GM19240 (cell line): ENCODE measurements around the gene STARD10.
A peak's percentile ranks its signal among the peaks of the same experiment; 100 is the strongest.
"Not testable (repeated sequence)": the region's sequence is repeated elsewhere in the genome, so short reads cannot be mapped to it uniquely, and the experiment has no call there.

ENCODE experiments used
- DNase-seq: peaks from one replicate; pipeline ENCODE4 v3.0.0; 2011; ENCODE audit warnings: low spot score; ENCODE audit not compliant: insufficient read length

Gene STARD10

DNA sequence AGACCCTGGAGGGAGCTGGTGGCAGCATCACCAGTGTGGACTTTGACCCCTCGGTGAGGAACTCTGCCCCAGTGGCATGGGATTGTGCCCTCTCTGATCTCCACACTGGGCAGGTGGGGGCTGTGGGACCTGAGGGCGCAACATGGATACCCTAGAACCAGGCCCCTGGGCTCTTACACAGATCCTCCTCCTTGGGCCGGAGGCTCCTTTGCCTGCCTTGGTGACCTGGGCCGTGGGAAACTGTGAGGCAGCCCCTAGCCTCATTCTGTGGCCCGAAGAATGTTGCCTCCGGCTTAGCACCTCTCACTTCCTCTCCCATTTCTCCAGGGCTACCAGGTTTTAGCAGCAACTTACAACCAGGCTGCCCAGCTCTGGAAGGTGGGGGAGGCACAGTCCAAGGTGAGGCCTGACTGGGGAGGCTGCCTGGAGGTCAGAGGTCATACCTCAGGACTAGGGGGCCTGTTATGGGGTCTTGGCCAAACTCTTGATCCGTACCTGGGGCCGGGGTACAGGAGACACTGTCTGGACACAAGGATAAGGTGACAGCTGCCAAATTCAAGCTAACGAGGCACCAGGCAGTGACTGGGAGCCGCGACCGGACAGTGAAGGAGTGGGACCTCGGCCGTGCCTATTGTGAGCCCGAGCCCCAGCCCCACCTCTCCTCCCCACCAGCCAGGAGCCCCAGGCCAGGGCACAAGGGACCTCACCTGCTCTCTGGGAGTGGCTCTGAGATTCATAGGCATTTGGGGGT is 32.5 kb upstream of the STARD10 start:
- no peak for DNase-seq

GRCh38 chr11:72825661-72826060 is 31.8 kb upstream of the STARD10 start:
- DNase-seq: no peak

DNA sequence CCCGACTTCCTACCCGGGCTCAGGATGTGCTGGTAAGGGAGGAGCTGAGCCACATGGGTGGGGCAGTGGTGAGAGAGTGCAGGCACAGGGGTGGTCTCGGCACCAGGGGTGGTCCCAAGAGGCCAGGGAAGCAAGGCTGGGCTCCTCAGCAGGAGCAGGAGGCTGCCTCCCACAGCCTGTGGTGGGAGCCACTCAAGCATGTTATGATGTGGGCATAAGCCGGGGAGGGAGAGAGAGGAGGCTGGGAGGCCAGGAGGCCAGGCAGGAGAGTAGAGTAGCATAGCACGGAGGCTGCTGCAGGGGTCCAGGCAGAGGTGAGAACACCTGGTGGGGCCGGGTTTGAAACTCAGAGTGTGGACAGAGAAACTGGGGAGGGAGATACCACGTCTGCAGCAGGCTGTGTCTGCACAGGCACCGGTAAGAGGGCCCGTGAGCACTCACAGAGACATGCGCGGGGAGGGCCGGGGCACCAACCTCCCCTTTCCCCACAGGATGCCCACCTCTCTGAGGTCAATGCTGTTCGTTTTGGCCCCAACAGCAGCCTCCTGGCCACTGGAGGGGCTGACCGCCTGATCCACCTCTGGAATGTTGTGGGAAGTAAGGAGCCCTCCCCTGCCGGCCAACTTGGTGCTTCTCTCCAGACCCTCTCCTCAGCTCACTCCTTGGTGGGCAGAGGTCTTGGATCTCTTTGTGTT is 31.1 kb upstream of the STARD10 start:
- DNase-seq: no peak

DNA sequence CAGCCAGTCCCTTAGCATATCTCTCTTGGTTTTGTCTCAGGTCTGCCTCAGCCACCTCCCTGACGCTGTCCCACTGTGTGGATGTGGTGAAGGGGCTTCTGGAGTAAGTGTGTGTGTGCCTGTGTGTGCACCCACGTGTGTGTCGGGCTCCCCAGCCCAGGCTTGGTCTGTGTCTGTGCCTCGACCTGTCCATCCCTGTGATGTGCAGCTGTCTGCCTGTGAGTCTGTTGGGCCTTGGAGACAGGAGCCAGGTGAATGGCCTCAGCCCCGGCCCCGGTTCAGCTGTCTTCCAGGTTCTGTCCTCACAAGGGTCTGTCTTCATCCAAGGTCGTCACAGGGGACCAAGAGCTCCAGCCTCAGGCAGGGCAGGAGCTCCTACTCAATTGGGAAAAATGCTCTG is 30.2 kb upstream of the STARD10 start:
- DNase-seq: no peak

DNA sequence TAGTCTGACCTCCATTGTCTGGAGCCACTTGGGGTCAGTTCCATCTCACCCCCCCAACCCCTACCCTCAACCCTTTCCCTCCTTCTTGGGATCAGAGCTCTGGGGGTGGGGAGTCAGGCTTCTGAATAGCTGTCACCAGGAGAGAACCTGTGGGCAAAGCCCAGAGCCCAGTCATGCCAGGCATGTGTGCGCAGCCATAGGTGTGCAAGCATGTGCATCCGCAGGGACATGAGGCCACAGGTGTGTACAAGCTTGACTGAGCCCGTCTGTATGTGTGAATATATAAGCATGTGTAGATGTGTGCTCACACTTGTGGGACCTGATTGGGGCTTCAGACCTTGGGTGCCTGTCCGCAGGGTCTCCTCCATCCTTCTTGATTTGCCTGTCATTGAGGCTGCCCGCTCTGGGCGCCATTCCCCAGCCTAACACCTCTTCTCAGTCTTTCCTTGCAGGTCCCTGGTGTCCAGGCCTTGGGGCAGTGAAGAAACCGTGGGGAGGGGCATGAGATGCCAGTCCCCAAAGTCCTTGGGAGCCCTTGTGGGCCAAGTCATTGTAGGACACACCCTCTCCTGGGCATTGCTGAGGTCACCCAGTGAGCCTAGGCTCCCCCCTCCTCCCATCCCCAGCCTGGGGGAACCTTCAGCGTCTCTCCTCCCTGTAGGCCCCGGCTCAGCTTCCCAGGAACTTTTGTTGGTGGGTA is 29.4 kb upstream of the STARD10 start:
- no peak for DNase-seq

DNA sequence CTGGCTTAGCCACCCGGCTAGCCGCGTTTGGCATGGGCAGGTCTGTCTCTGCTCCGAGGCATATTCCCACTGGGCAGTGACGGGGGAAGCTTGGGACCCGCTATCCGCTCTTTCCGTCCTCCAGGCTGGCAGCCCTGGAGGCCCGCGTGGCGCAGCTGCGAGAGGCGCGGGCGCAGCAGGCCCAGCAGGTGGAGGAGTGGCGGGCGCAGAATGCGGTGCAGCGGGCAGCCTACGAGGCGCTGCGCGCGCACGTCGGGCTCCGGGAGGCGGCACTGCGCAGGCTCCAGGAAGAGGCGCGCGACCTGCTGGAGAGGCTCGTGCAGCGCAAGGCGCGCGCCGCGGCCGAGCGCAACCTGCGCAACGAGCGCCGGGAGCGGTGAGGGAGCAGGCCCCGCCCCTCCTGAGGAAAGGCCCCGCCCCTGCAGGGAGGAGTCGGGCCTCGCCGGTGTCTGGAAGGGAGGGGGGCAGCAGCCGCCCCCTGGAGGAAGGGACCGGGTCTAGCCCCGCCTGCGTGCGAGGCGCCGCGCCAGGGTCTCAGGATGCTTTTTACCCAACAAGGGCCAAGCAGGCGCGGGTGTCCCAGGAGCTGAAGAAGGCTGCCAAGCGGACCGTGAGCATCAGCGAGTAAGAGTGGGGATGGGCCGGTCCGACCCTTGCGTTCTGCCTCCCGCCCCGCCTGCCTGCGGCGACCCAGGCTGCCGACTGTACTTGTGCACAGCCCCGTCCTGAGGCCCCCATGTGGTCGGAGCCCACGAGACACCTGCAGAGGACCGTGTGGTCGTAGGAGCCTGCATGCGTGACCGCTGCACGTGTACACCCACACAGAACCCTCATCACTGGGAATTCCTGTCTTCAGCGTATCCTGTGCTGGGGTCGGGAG is 28.3 kb upstream of the STARD10 start:
- DNase-seq: peak; percentile 48

DNA sequence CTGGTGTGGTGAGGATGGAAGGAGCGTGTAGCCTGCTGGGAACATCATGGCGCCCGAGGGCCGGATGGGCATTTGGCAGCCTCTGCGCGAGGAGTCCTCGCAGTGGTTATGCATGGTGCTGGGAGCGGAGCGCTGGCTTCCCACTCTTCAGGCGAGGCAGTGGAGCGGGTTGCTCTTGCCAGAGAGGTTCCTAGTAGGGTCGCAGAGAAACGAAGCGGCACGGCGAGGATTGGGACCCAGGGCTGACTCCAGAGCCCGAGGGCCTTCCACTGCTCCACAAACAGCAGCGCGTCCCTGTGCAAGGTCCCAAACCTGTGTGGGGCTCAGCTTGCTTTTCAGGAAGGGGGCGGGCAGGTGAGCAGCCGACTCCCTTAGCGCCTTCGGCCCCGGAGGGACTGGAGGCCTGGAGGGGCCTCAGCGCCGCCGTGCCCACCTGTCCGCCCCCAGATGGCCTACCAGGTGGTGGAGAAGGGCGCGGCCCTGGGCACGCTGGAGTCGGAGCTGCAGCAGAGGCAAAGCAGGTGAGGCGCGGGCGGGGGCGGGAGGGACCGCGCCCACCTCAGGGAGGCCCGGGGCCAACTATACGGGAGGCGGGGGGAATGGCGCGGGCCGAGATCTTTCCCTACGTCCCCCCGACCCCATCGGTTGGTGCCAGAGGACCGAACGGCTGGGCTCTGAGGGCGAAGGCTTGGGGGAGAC is 27.5 kb upstream of the STARD10 start:
- no peak for DNase-seq

DNA sequence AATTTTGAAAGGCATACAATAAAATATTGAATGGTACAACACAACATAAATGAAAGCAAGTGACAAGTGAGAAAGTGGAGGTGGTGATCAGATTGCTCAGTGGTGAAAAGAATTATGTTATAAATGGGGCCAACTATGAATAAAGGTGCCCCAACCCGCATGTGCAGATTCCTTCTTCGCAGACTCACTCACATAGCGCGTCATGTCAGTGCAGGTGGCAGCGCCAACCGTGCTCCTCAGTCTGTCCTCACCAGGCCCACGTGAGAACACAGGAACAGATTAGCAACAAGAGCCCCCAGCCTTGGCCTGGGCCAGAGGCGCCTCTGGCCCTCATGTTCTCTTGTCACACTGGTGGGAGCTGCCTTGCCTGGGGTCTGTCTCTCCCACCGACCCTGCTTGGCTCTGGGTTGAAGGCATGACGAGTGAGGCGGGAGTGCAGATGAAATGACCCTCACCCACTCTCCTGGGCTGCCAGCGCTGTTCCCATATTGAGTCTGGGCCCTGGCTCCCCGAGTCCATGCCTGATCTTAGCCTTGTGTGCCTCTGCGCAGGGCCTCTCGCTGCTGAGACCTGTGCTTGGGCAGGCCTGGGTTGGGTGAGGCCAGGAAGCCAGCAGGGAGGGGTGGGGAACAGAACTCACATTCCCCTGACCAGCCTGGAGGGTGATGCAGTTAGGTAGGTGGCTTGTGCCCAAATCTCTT is 26.7 kb upstream of the STARD10 start:
- DNase-seq: no peak

GRCh38 chr11:72818971-72819370 is 25.1 kb upstream of the STARD10 start:
- DNase-seq: no peak

DNA sequence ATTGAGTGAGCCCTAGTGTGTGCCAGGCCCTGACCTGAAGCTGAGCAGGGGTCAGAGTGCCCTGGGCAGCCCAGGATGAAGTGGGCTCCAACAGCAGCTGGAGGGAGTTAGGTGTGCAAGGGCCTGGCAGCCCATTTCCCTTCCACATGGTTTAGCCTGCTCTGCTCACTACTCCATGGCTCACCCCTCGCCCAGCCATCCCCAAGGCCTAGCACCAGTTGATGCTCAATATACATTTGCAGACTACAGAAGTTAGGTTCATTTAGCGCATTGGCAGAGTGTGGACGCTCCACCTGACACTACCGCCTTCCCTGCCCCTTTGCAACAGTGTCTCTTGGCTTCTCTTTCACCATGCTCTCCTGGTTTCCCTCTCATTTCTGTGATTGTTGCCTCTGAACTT is 24.1 kb upstream of the STARD10 start:
- no peak for DNase-seq

GRCh38 chr11:72816404-72816990 is 22.6 kb upstream of the STARD10 start:
- DNase-seq: no peak

GRCh38 chr11:72815110-72815618 is 21.3 kb upstream of the STARD10 start:
- DNase-seq: no peak

DNA sequence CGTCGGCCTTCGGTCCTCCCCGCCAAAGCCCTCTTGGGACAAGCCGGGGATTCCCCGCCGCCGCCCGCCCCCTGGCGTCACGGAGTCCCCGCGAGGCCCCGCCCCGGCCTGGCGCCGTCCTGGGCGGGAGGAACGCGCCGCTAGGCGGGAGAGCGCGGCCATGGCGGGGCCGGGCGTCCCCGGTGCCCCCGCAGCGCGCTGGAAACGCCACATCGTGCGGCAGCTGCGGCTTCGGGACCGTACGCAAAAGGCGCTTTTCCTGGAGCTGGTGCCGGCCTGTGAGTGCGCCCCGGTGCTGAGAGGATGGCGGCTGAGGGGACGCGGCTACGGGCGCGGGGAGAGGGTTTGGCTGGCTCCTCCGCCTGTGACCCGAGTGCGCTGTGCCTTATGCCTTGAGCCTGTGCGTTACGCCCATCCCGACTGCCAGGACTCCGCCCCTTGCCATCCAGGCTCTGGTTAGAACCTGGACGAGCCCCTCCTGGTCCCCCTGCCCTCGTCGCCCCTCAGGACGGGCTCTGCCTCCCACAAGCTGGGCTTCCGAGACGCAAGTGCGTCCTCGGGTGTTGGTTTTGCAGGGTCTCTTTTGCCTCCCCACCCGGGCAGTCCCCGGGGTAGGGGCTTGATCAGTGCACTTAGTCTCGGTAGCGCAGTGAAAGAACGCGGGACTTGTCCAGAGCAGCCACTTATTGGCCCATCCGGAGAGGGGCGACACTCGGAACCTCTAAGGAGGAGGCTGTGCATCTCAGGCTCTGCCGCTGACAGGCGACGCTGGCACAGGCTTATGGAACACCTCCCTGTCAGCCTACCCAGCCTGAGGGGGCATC is 20.7 kb upstream of the STARD10 start, which contains the start of gene ATG16L2:
Gene ATG16L2 (plus strand): TSS at position 126 of the 824 bp plus-strand sequence. CDS start 35 bp downstream, at position 161.
- peak; percentile 70 for DNase-seq

DNA sequence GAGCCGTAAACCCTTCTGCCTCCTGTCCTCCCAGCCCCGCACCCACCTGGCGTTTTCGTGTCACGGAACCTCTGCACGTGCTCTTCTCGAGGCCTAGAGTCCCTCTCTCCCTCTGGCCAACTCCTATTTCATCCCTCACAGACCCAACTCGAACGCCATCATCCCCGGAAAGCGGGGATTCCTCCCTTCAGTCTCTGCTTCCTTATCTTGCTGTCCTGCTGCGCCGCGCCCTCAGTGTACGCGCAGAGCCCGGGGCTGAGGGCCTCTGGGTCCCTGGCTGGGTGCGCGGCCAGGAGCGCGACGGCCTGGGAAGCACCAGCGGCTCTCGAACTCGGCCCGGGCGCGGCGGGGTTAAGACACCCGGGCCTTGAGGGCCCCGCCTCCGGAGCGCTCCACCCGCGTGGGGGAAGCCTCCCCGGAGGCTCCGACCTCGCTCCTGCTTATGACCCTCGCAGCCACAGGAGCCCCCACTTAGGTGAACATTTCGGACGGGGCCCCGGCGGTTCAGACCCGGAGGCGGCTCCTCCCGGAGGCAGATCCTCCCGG is 20.0 kb upstream of the STARD10 start:
- DNase-seq: peak; percentile 48

GRCh38 chr11:72812967-72813739 is 19.3 kb upstream of the STARD10 start:
- peak; percentile 55 for DNase-seq

DNA sequence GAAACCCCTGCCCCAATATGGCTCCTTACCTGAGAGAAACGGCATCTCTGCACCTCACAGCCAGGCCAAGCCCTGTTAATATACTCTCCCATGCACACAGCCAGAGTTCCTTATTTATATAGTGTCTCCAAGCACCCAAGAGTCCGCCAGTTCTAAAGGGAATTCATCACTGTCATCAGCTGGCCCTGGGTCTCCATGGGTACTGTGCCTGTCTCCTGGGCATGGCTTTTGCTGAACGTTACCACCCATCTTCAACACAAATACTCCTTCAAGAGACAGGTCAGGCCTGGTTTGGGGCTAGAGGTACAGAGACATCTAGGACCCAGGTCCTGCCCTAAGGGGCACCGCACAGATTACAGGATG is 18.7 kb upstream of the STARD10 start:
- DNase-seq: no peak

GRCh38 chr11:72811686-72812085 is 17.8 kb upstream of the STARD10 start:
- not testable (repeated sequence) for DNase-seq
